RWPE2 (cell line): ENCODE measurements around the gene NCOA5.

Experiments
- ATAC-seq: fragments of 200-7000 bp; cut with Tn5 transposase; 3 replicates; pipeline ENCODE4 v1.9.1; 2021; ENCODE audit warnings: low read depth
- DNase-seq: peaks from one replicate; pipeline ENCODE4 v3.0.0-alpha.2; 2020; ENCODE audit warnings: low spot score
- H3K27ac ChIP-seq: fragments of 450-650 bp; 2 replicates; pipeline ENCODE4 v1.5.1; 2017; ENCODE audit warnings: mild to moderate bottlenecking; ENCODE audit not compliant: poor library complexity, severe bottlenecking
- H3K27me3 ChIP-seq: fragments of 250-450 bp; sonication (Bioruptor Pico); 2 replicates; pipeline ENCODE4 v1.5.1; 2021; ENCODE audit warnings: mild to moderate bottlenecking, moderate library complexity; ENCODE audit not compliant: insufficient read depth, poor library complexity, severe bottlenecking
- H3K36me3 ChIP-seq: fragments of 250-450 bp; sonication (Bioruptor Pico); 2 replicates; pipeline ENCODE4 v1.5.1; 2020; ENCODE audit warnings: low read depth, mild to moderate bottlenecking, moderate library complexity
- H3K4me1 ChIP-seq: fragments of 250-450 bp; sonication (Bioruptor Pico); 2 replicates; pipeline ENCODE4 v1.5.1; 2021; ENCODE audit warnings: mild to moderate bottlenecking, moderate library complexity; ENCODE audit not compliant: insufficient read depth, poor library complexity, severe bottlenecking
- H3K4me3 ChIP-seq: fragments of 250-450 bp; sonication (Bioruptor Pico); 2 replicates; pipeline ENCODE4 v1.5.1; 2021; ENCODE audit warnings: mild to moderate bottlenecking, moderate library complexity; ENCODE audit not compliant: severe bottlenecking
- H3K9me3 ChIP-seq: fragments of 250-450 bp; sonication (Bioruptor Pico); 2 replicates; pipeline ENCODE4 v1.5.1; 2021; ENCODE audit warnings: mild to moderate bottlenecking, moderate library complexity; ENCODE audit not compliant: severe bottlenecking
- CTCF ChIP-seq: fragments of 450-650 bp; IDR thresholded peaks from one replicate; pipeline ENCODE4 v1.5.1; 2017; ENCODE audit warnings: mild to moderate bottlenecking, moderate library complexity; ENCODE audit not compliant: poor library complexity, severe bottlenecking

NCOA5 gene

GRCh38 chr20:46049815-46050214 lies 39.9 kb downstream of the NCOA5 start:
- Histone ChIP-seq H3K4me3 (no peak overlapping the region), H3K27me3 (peaks cover 16% of the 10 kb centered on the region), H3K9me3 (no peaks in the 10 kb centered on the region), H3K4me1 (no peaks in the 10 kb centered on the region), H3K27ac (no peak overlapping the region), H3K36me3 (no peaks in the 10 kb centered on the region)
- peak; percentile 1 for DNase-seq
- no peak for ATAC-seq
- no peak for TF ChIP-seq CTCF

GRCh38 chr20:46049190-46049589 lies 40.6 kb downstream of the NCOA5 start:
- Histone ChIP-seq H3K4me3 (no peak overlapping the region), H3K27ac (no peak overlapping the region), H3K4me1 (no peaks in the 10 kb centered on the region), H3K9me3 (no peaks in the 10 kb centered on the region), H3K36me3 (no peaks in the 10 kb centered on the region), H3K27me3 (peaks cover 11% of the 10 kb centered on the region)
- no peak for TF ChIP-seq CTCF
- DNase-seq, result peak; percentile 21
- no peak for ATAC-seq

GRCh38 chr20:46047821-46048220 lies 41.9 kb downstream of the NCOA5 start:
- no peak overlapping the region for H3K4me3 ChIP-seq
- no peaks in the 10 kb centered on the region for H3K4me1 ChIP-seq
- ATAC-seq, result no peak
- H3K9me3 ChIP-seq, result no peaks in the 10 kb centered on the region
- H3K36me3 ChIP-seq, result no peaks in the 10 kb centered on the region
- peaks cover 19% of the 10 kb centered on the region for H3K27me3 ChIP-seq
- DNase-seq, result peak; percentile 73
- no peak for TF ChIP-seq CTCF
- H3K27ac ChIP-seq, result no peak overlapping the region

- no peaks in the 10 kb centered on the region for H3K4me1 ChIP-seq
- H3K9me3 ChIP-seq, result no peaks in the 10 kb centered on the region
- H3K4me3 ChIP-seq, result no peak overlapping the region
- no peak for TF ChIP-seq CTCF
- no peak overlapping the region for H3K27ac ChIP-seq
- ATAC-seq, result no peak
- no peaks in the 10 kb centered on the region for H3K36me3 ChIP-seq
- DNase-seq, result peak; percentile 70
- peaks cover 23% of the 10 kb centered on the region for H3K27me3 ChIP-seq
Measured at GRCh38 chr20:46046588-46047310, 43.0 kb downstream of the NCOA5 start.

GRCh38 chr20:46044896-46045295 lies 44.9 kb downstream of the NCOA5 start:
- no peaks in the 10 kb centered on the region for H3K4me1 ChIP-seq
- peak; percentile 67 for DNase-seq
- H3K27ac ChIP-seq, result no peak overlapping the region
- TF ChIP-seq CTCF, result no peak
- H3K4me3 ChIP-seq, result no peak overlapping the region
- H3K27me3 ChIP-seq, result peaks cover 23% of the 10 kb centered on the region
- H3K9me3 ChIP-seq, result no peaks in the 10 kb centered on the region
- ATAC-seq, result peak; percentile 5; the same call in 1 of the 3 replicates
- H3K36me3 ChIP-seq, result no peaks in the 10 kb centered on the region
